ENCODE data around the gene ZNF469. TPM values are rescaled to one million over a fixed set of nuclear protein-coding genes. Genes with fewer than 3 reads are reported as not detected.

Gene ZNF469
- total RNA-seq, 6 donors from 2014 or later: 0.98 to 4.2 (median 2.4) TPM

- 88 to 92% methylated on average over 13 to 19 of the region's 20 CpGs for WGBS, 2 donors
- ATAC-seq (ENCODE audit: low FRiP score in 2 of 2): no peak
- no peak for TF ChIP-seq POLR2AphosphoS5 (IDR thresholded peaks at IDR 0.05)
- TF ChIP-seq, protein P1, sequence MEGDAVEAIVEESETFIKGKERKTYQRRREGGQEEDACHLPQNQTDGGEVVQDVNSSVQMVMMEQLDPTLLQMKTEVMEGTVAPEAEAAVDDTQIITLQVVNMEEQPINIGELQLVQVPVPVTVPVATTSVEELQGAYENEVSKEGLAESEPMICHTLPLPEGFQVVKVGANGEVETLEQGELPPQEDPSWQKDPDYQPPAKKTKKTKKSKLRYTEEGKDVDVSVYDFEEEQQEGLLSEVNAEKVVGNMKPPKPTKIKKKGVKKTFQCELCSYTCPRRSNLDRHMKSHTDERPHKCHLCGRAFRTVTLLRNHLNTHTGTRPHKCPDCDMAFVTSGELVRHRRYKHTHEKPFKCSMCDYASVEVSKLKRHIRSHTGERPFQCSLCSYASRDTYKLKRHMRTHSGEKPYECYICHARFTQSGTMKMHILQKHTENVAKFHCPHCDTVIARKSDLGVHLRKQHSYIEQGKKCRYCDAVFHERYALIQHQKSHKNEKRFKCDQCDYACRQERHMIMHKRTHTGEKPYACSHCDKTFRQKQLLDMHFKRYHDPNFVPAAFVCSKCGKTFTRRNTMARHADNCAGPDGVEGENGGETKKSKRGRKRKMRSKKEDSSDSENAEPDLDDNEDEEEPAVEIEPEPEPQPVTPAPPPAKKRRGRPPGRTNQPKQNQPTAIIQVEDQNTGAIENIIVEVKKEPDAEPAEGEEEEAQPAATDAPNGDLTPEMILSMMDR (IDR thresholded peaks at IDR 0.05): no peak
- TF ChIP-seq EP300 (IDR thresholded peaks at IDR 0.05): no peak
- no peak for TF ChIP-seq POLR2A (IDR thresholded peaks at IDR 0.05)
Observed at GRCh38 chr16:88344411-88345030, 38.2 kb upstream of the ZNF469 start.

DNA sequence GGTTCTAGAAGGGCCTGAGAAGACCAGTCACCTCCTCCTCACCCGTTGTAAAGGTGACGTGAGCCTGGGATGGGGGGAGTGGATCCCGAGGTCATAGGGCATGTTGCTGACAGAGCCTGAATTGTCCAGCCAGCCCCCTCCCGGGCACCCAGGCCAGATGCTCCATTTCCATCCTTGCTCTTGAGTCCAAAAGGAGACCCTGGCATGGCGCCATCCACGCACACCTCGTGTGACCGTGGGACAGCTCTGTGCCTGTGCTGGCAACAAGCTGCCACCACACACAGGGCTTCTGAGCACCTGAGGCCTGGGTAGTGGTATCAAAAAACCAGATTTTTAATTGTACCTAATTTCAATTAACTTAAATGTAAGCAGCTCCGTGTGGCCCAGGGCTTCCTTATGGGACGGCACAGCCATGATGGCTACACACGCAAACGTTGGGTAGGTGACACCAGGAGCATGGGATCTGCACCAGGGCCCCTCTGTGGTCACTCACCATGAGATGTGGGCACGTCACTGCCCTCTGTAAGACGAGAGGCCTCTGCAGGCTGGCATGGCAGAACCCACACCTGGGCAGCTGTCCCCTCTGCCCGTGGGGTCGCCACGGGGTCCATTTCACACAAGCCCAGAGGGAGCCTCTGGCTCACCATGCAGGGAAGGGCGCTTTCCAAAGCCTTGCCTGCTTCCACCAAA lies 37.6 kb upstream of the ZNF469 start:
- no peaks in the 10 kb centered on the region for H3K4me1 ChIP-seq
- peak in 1 of 2 donors; percentile 50 for DNase-seq
- no peak for TF ChIP-seq POLR2AphosphoS5 (IDR thresholded peaks at IDR 0.05)
- TF ChIP-seq, protein P1 (IDR thresholded peaks at IDR 0.05): no peak
- TF ChIP-seq POLR2A (IDR thresholded peaks at IDR 0.05): no peak
- no peak for TF ChIP-seq EP300 (IDR thresholded peaks at IDR 0.05)
- 80 to 84% methylated on average over 9 to 18 of the region's 18 CpGs for WGBS, 2 donors
- no peaks in the 10 kb centered on the region for H3K36me3 ChIP-seq
- no peak for ATAC-seq (ENCODE audit: low FRiP score in 2 of 2)
- H3K27me3 ChIP-seq: no peaks in the 10 kb centered on the region
- no peak overlapping the region for H3K4me3 ChIP-seq
- H3K27ac ChIP-seq: no peak overlapping the region
- peaks cover 0 to 6% (median 0%) of the 10 kb centered on the region in 4 donors for H3K9me3 ChIP-seq

More at GRCh38 chr16:88344411-88345030, 38.2 kb upstream of the ZNF469 start:
- Histone ChIP-seq H3K27me3 (no peaks in the 10 kb centered on the region), H3K4me1 (no peaks in the 10 kb centered on the region), H3K36me3 (no peaks in the 10 kb centered on the region), H3K27ac (no peak overlapping the region), H3K9me3 (peaks cover 0 to 6% (median 0%) of the 10 kb centered on the region in 4 donors), H3K4me3 (no peak overlapping the region)
- DNase-seq: peak in 1 of 2 donors; percentile 64

- Histone ChIP-seq H3K9me3 (peaks cover 0 to 6% (median 0%) of the 10 kb centered on the region in 4 donors), H3K27me3 (no peaks in the 10 kb centered on the region), H3K4me1 (no peaks in the 10 kb centered on the region), H3K27ac (no peak overlapping the region), H3K36me3 (no peaks in the 10 kb centered on the region), H3K4me3 (no peak overlapping the region)
- DNase-seq: peak in 1 of 2 donors; percentile 69
- TF ChIP-seq POLR2AphosphoS5 (IDR thresholded peaks at IDR 0.05) (no peak), EP300 (IDR thresholded peaks at IDR 0.05) (no peak), POLR2A (IDR thresholded peaks at IDR 0.05) (no peak)
- TF ChIP-seq, protein P1 (IDR thresholded peaks at IDR 0.05): no peak
- ATAC-seq (ENCODE audit: low FRiP score in 2 of 2): peak in 1 of 2 donors; percentile 28
- WGBS, 2 donors: 83 to 85% methylated on average over 25 to 32 of the region's 32 CpGs
Observed at GRCh38 chr16:88345721-88346560, 36.8 kb upstream of the ZNF469 start.

DNA sequence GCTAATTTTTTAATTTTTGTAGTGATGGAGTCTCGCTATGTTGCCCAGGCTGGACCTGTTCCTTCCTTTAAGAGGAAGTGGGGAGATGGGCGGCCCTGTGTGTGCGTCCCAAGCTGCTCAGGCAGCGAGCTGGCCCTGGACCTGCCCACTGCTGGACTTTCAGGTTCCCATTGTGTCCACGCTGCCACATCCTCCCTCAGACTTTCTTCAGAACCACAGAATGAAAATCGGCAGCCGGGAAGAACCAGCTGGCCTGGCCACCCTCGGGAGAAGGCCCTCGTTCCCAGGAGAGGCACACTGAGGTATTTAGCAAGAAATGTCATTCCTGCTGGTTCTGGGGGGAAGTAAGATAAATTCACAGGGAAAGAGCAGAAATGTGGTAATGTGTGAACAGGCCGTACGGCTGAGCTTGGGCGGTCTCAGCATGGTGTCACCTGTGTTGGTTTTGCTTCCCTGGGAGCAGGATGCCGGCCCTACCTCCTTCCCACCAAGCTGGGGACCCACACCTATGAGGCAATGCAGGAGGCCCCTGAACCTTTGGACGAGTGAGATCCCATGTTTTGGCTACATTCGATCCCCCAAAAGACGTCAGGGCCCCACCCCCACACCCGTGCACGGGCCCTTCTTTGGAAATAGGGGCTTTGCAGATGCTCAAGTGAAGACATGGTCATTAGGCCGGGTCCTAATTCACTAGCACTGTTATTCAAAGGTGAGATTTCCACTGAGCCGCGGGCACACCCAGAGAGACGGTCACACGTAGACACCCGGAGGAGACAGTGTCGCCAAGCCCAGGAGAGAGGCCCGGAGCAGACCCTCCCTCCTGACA lies 35.9 kb upstream of the ZNF469 start:
- DNase-seq (no peak), ATAC-seq (ENCODE audit: low FRiP score in 2 of 2) (no peak)
- no peaks in the 10 kb centered on the region for H3K27me3 ChIP-seq
- peaks cover 0 to 6% (median 0%) of the 10 kb centered on the region in 4 donors for H3K9me3 ChIP-seq
- TF ChIP-seq, protein P1 (IDR thresholded peaks at IDR 0.05): no peak
- no peak for TF ChIP-seq POLR2AphosphoS5 (IDR thresholded peaks at IDR 0.05)
- no peak for TF ChIP-seq EP300 (IDR thresholded peaks at IDR 0.05)
- no peak for TF ChIP-seq POLR2A (IDR thresholded peaks at IDR 0.05)
- no peaks in the 10 kb centered on the region for H3K4me1 ChIP-seq
- H3K27ac ChIP-seq: no peak overlapping the region
- H3K36me3 ChIP-seq: no peaks in the 10 kb centered on the region
- 83 to 89% methylated on average over 14 to 26 of the region's 26 CpGs for WGBS, 2 donors
- H3K4me3 ChIP-seq: no peak overlapping the region

All from upper lobe of left lung (tissue), 6 donors.